GM12878 (cell line): ENCODE measurements around the gene HACD4.

Source experiments
- ATF2 ChIP-seq: IDR thresholded peaks from 2 replicates; pipeline ENCODE4 v1.6.1; 2012; ENCODE audit warnings: low read length, inconsistent platforms
- BCL3 ChIP-seq: IDR thresholded peaks from 2 replicates; pipeline ENCODE4 v1.6.1; 2011; ENCODE audit warnings: borderline replicate concordance, low read depth, mild to moderate bottlenecking, moderate library complexity, low read length; ENCODE audit not compliant: insufficient read depth, poor library complexity, severe bottlenecking
- BHLHE40 ChIP-seq, 2 experiments: fragments of 450-650 bp in 1 of 2; IDR thresholded peaks; 2 replicates each; pipeline ENCODE4 v1.6.1; 2011 to 2017; ENCODE audit warnings: low read depth in 2 of 2, borderline replicate concordance in 1 of 2, improper control_type of control experiment in 1 of 2, low read length in 1 of 2, mild to moderate bottlenecking in 1 of 2
- CEBPZ ChIP-seq: fragments of 150-350 bp; IDR thresholded peaks from 2 replicates; pipeline ENCODE4 v1.6.1; 2016; ENCODE audit warnings: low read depth, low read length
- CREM ChIP-seq: IDR thresholded peaks from 2 replicates; pipeline ENCODE4 v1.6.1; 2014; ENCODE audit warnings: antibody characterized with exemption, low read depth
- EED ChIP-seq: sonication (generic); IDR thresholded peaks from 2 replicates; pipeline ENCODE4 v1.6.1; 2016; ENCODE audit warnings: antibody characterized with exemption, low read depth
- FOXM1 ChIP-seq: IDR thresholded peaks from 2 replicates; pipeline ENCODE4 v1.6.1; 2012; ENCODE audit warnings: low read depth, mild to moderate bottlenecking, inconsistent platforms, low read length, moderate library complexity
- RCOR1 ChIP-seq: conservative IDR thresholded peaks from 2 replicates; pipeline ENCODE4 v1.6.1; 2012; ENCODE audit warnings: low read depth, low read length, improper control_type of control experiment
- REST ChIP-seq: IDR thresholded peaks from 2 replicates; pipeline ENCODE4 v1.6.1; 2012; ENCODE audit warnings: mild to moderate bottlenecking, low read depth, low read length
- SIN3A ChIP-seq: IDR thresholded peaks from 2 replicates; pipeline ENCODE4 v1.6.1; 2012; ENCODE audit warnings: low read depth, low read length, improper control_type of control experiment
- SRF ChIP-seq, 2 experiments: IDR thresholded peaks; 2 replicates each; pipeline ENCODE4 v1.6.1; 2011; ENCODE audit warnings: low read depth in 2 of 2, low read length in 2 of 2, mild to moderate bottlenecking in 1 of 2, moderate library complexity in 1 of 2
- TAF1 ChIP-seq: IDR thresholded peaks from 2 replicates; pipeline ENCODE4 v1.6.1; 2011; ENCODE audit warnings: mild to moderate bottlenecking, low read depth, low read length, borderline replicate concordance
- TF ChIP-seq, protein P1 (sequence below), 3 experiments: IDR thresholded peaks in 2 of 3; conservative IDR thresholded peaks in 1 of 3; 2 replicates each; pipeline ENCODE4 v1.5.1; 2011; ENCODE audit warnings: low read depth in 3 of 3, low read length in 3 of 3, mild to moderate bottlenecking in 3 of 3, control low read depth in 2 of 3, moderate library complexity in 2 of 3, inconsistent platforms in 1 of 3, mixed read lengths in 1 of 3; ENCODE audit not compliant: control insufficient read depth in 2 of 3, insufficient read depth in 1 of 3; ENCODE audit errors: extremely low read depth in 1 of 3

DNA sequence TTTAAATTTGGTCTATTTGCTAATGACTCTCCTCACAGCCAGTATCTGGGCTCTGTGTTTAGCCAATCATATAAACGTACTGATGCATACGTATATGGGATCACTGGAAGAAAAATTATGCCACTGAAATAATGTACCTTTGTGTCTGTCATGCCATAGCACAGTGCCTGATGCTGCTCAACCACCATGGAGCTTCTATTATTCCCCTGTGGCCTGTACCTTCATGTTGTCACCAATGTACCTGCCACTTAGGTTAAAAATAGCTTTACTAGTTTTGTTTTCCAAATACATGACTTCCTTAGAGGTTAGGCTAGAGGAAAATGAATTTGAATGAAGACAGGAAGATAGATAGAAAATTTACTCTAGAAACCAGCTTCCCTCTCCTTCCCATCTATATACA lies 34.6 kb downstream of the HACD4 start:
- peak; percentile 45; the same call in 1 of the 2 replicates for TF ChIP-seq CREM
- no peak for TF ChIP-seq RCOR1
- no peak for TF ChIP-seq SRF (IDR thresholded peaks at IDR 0.05; ENCODE audit: low read depth in 2 of 2, low read length in 2 of 2)
- no peak for TF ChIP-seq REST
- no peak for TF ChIP-seq SIN3A
- TF ChIP-seq TAF1, result no peak
- TF ChIP-seq BCL3, result no peak
- TF ChIP-seq, protein P1, sequence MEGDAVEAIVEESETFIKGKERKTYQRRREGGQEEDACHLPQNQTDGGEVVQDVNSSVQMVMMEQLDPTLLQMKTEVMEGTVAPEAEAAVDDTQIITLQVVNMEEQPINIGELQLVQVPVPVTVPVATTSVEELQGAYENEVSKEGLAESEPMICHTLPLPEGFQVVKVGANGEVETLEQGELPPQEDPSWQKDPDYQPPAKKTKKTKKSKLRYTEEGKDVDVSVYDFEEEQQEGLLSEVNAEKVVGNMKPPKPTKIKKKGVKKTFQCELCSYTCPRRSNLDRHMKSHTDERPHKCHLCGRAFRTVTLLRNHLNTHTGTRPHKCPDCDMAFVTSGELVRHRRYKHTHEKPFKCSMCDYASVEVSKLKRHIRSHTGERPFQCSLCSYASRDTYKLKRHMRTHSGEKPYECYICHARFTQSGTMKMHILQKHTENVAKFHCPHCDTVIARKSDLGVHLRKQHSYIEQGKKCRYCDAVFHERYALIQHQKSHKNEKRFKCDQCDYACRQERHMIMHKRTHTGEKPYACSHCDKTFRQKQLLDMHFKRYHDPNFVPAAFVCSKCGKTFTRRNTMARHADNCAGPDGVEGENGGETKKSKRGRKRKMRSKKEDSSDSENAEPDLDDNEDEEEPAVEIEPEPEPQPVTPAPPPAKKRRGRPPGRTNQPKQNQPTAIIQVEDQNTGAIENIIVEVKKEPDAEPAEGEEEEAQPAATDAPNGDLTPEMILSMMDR (IDR thresholded peaks at IDR 0.05 in 2 of 3, conservative IDR thresholded peaks at IDR 0.05 in 1 of 3; ENCODE audit: control insufficient read depth in 2 of 3, extremely low read depth in 1 of 3, insufficient read depth in 1 of 3, low read depth in 3 of 3, low read length in 3 of 3), result no peak
- TF ChIP-seq ATF2, result peak; percentile 46; the same call in 1 of the 2 replicates
- TF ChIP-seq CEBPZ, result no peak
- no peak for TF ChIP-seq FOXM1
- TF ChIP-seq BHLHE40 (IDR thresholded peaks at IDR 0.05; ENCODE audit: borderline replicate concordance in 1 of 2, low read depth in 2 of 2, low read length in 1 of 2), result no peak
- no peak for TF ChIP-seq EED
